MCF 10A (cell line): Measurements from ENCODE around the gene XK. TPM values are rescaled to one million over a fixed set of nuclear protein-coding genes. Genes with fewer than 3 reads are reported as not detected.

Source experiments
- BruUV-seq: library from RNA; stranded (reverse); fragments of 400-500 nt; replicated peaks from 2 replicates; lab custom pipeline; 2021; lab: Mats Ljungman, UMichigan
- CTCF ChIA-PET: fragments of 300-600 bp; sonication (Branson Sonifier 250); formaldehyde crosslinking; extraction: SDS; loops from one replicate; lab custom pipeline; 2021; ENCODE audit warnings: antibody characterized with exemption, inconsistent platforms; lab: Yijun Ruan, JAX
- POLR2A ChIA-PET: fragments of 300-600, 350-650 bp; sonication (Branson Sonifier 250); formaldehyde crosslinking; extraction: SDS; loops from one replicate; lab custom pipeline; 2020; ENCODE audit warnings: antibody characterized with exemption, inconsistent platforms; lab: Yijun Ruan, JAX
- DNase-seq: peaks from one replicate; pipeline ENCODE4 v3.0.0-alpha.2; 2018; ENCODE audit not compliant: unreplicated experiment
- H3K27ac Mint-ChIP-seq: one replicate; pipeline ENCODE4 v1.8.0; 2022; ENCODE audit warnings: mild to moderate bottlenecking, low read depth, mixed read lengths; ENCODE audit not compliant: unreplicated experiment
- H3K27me3 Mint-ChIP-seq: one replicate; pipeline ENCODE4 v1.8.0; 2022; ENCODE audit warnings: mixed read lengths; ENCODE audit not compliant: insufficient read depth, unreplicated experiment
- H3K36me3 Mint-ChIP-seq: one replicate; pipeline ENCODE4 v1.8.0; 2022; ENCODE audit warnings: mild to moderate bottlenecking, moderate library complexity, mixed read lengths; ENCODE audit not compliant: insufficient read depth, unreplicated experiment
- H3K4me1 Mint-ChIP-seq: one replicate; pipeline ENCODE4 v1.8.0; 2022; ENCODE audit warnings: mixed read lengths; ENCODE audit not compliant: insufficient read depth, unreplicated experiment
- H3K4me3 Mint-ChIP-seq: one replicate; pipeline ENCODE4 v1.8.0; 2022; ENCODE audit warnings: mild to moderate bottlenecking, moderate library complexity, mixed read lengths; ENCODE audit not compliant: unreplicated experiment
- H3K9me3 Mint-ChIP-seq: one replicate; pipeline ENCODE4 v1.8.0; 2022; ENCODE audit warnings: mixed read lengths; ENCODE audit not compliant: unreplicated experiment
- intact Hi-C: fragments of 100-400 bp; cut with micrococcal nuclease; formaldehyde crosslinking; loops from 2 replicates; pipeline ENCODE4 v1.14.1; 2022
- total RNA-seq: library from RNA; stranded (reverse); gene quantifications from 2 replicates; pipeline ENCODE4 v1.2.3, GENCODE V29; 2022
- TF ChIP-seq, protein P1 (sequence below): fragments of 200-600 bp; IDR thresholded peaks from one replicate; pipeline ENCODE4 v1.8.0; 2022; ENCODE audit warnings: antibody characterized with exemption, mild to moderate bottlenecking; ENCODE audit not compliant: unreplicated experiment

Gene XK
- total RNA-seq, 1 experiment from 2014 or later: 0.63 TPM

DNA sequence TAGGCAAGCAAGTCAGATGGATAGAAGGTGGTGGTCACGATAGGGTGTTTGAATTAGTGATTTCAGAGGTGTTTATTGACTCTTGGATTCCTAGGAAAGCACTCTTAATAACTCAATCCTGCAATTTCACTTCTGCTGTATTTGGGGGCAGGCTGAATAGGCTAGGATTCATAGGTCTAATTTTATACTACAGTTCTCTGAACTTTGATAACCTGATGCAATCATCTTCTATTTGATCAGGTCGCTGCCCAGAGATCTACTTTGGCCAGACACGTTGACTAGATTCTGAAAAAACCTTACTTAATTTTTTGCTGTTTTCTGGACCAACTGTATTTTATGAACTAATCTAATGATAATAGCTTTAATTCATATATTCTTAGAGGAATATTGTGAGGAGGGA, 26.4 kb downstream of the XK start:
- Mint-ChIP-seq H3K4me1 (peaks cover 5% of the 10 kb centered on the region), H3K36me3 (no peaks in the 10 kb centered on the region), H3K4me3 (no peak overlapping the region), H3K27me3 (peaks cover 21% of the 10 kb centered on the region), H3K27ac (no peak overlapping the region), H3K9me3 (no peaks in the 10 kb centered on the region)
- intact Hi-C loops: no loop called here
- ChIA-PET POLR2A (interaction anchor here (0.7 kb wide), 1 partner anchor 26 kb away, joined by 3 read pairs; no protein-coding TSS in a partner anchor), CTCF (interaction anchor here (0.6 to 1.1 kb wide), 3 partner anchors 13 to 129 kb away, joined by 3 read pairs; no protein-coding TSS in a partner anchor)
- no TSS peak for BruUV-seq
- no peak for DNase-seq
- TF ChIP-seq, protein P1, sequence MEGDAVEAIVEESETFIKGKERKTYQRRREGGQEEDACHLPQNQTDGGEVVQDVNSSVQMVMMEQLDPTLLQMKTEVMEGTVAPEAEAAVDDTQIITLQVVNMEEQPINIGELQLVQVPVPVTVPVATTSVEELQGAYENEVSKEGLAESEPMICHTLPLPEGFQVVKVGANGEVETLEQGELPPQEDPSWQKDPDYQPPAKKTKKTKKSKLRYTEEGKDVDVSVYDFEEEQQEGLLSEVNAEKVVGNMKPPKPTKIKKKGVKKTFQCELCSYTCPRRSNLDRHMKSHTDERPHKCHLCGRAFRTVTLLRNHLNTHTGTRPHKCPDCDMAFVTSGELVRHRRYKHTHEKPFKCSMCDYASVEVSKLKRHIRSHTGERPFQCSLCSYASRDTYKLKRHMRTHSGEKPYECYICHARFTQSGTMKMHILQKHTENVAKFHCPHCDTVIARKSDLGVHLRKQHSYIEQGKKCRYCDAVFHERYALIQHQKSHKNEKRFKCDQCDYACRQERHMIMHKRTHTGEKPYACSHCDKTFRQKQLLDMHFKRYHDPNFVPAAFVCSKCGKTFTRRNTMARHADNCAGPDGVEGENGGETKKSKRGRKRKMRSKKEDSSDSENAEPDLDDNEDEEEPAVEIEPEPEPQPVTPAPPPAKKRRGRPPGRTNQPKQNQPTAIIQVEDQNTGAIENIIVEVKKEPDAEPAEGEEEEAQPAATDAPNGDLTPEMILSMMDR: no peak

DNA sequence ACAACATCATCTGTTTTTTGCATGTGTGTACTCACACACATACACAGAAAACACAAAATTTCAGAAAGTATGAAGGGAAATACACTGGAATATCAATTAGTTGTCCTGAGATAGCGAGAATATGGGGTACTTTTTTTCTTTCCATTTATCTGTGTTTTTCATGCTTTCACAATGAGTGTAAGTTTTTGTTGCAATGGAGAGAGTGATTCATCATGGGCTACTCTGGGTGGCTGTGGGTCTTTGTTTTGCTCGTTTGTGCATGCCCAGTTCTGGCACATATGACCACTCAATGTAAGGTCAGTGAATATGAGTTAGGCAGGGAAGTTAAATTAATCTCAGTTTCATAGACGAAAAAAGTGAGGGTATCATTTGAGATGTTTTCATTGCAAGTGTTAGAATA, 26.9 kb downstream of the XK start:
- Mint-ChIP-seq H3K4me1 (peaks cover 5% of the 10 kb centered on the region), H3K27me3 (peaks cover 25% of the 10 kb centered on the region), H3K9me3 (no peaks in the 10 kb centered on the region), H3K36me3 (no peaks in the 10 kb centered on the region), H3K4me3 (no peak overlapping the region), H3K27ac (no peak overlapping the region)
- intact Hi-C loops: no loop called here
- BruUV-seq: no TSS peak
- DNase-seq: peak; percentile 48
- ChIA-PET CTCF (interaction anchor here (0.8 kb wide), 1 partner anchor 129 kb away, joined by 3 read pairs; no protein-coding TSS in a partner anchor), POLR2A (interaction anchor here (0.7 kb wide), 1 partner anchor 26 kb away, joined by 3 read pairs; no protein-coding TSS in a partner anchor)
- TF ChIP-seq, protein P1: no peak

DNA sequence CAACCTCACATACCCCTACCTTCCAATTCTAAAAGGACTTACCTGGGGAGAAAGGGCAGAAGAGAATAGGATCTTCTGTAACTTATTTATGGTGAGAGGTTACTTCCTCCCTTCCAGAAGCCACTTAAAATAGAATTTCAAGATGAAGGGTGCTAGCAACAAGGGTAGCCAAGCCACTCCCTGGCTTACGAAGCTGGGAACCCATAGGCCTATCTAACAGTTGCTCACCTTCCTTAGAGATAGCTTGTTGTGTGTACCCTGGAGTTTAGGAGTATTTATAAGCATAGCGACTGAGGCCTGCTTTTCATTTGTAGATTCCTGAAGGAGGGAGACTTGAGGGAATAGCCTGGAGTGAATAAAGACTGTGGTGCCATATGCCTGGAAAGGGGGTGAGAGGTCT, 28.9 kb downstream of the XK start:
- no peaks in the 10 kb centered on the region for H3K36me3 Mint-ChIP-seq
- BruUV-seq: no TSS peak
- DNase-seq: no peak
- CTCF ChIA-PET: no interaction called here
- POLR2A ChIA-PET: no interaction called here
- peaks cover 39% of the 10 kb centered on the region for H3K27me3 Mint-ChIP-seq
- peaks cover 5% of the 10 kb centered on the region for H3K4me1 Mint-ChIP-seq
- no peak overlapping the region for H3K27ac Mint-ChIP-seq
- no peaks in the 10 kb centered on the region for H3K9me3 Mint-ChIP-seq
- H3K4me3 Mint-ChIP-seq: no peak overlapping the region
- intact Hi-C loops: no loop called here
- TF ChIP-seq, protein P1: no peak

DNA sequence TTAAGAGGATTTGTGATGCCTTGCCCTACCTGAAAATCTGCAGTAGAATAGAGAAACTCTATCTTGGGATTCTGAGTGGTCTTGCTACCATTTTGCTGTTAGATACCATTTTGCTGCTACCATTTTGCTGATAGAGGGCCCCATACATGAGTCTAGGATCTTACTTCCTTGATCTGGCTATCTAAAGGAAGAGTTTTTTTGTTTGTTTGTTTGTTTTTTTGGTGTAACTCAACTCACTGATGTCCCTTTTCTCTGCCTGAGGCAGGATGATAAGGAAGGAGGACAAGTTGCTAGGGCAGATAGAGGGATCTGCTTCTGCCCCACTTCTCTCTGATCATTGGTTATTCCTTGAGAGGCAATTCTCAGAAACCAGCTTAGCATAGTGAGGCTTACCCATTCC, 31.0 kb downstream of the XK start:
- TF ChIP-seq, protein P1: no peak
- Mint-ChIP-seq H3K36me3 (no peaks in the 10 kb centered on the region), H3K27ac (no peak overlapping the region), H3K27me3 (peaks cover 36% of the 10 kb centered on the region), H3K4me3 (no peak overlapping the region), H3K9me3 (no peaks in the 10 kb centered on the region), H3K4me1 (peaks cover 5% of the 10 kb centered on the region)
- ChIA-PET POLR2A (no interaction called here), CTCF (interaction anchor here (0.7 kb wide), 1 partner anchor 335 kb away, joined by 3 read pairs; no protein-coding TSS in a partner anchor)
- no TSS peak for BruUV-seq
- intact Hi-C loops: no loop called here
- DNase-seq: no peak
